GM21447 (cell line): ENCODE results near the gene NBPF3.
"Not testable (repeated sequence)": the region's sequence is repeated elsewhere in the genome, so short reads cannot be mapped to it uniquely, and the experiment has no call there.

ENCODE experiments used
- ATAC-seq: cut with Tn5 transposase; IDR thresholded peaks from one replicate; pipeline ENCODE4 v1.9.1; 2021; ENCODE audit not compliant: unreplicated experiment

NBPF3 gene

GRCh38 chr1:21437341-21437640, 2.6 kb upstream of the NBPF3 start:
- ATAC-seq, result no peak

DNA sequence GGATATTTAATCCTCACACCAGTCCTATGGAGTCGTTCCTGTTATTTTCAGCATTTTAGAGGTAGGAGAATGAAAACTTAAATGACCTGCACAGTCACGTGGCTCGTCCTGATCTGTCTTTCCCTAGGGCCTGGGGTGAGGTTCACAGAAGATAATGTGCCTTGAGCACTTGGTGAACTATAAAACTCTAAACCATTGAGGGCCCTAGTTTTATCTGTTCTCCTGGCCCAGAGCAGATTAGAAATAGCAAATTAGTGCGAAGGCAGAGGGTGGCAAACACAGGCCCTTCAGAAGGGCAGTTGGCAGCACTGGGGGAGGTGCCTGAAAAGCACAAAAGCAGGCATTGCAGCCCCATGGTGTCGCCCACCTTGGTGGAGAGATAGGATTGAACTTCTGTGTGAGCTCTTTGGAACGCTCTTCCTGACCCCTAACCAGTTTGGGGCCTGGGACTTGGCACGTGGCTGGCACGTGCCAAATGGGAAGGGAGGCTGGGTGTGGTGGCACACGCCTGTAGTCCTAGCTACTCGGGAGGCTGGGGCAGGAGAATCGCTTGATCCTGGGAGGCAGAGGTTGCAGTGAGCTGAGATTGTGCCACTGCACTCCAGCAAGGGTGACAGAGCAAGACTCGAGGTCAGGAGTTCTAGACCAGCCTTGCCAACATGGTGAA, 1.2 kb upstream of the NBPF3 start:
- not testable (repeated sequence) for ATAC-seq

GRCh38 chr1:21439345-21439720, 604 bp upstream of the NBPF3 start:
- ATAC-seq, result no peak

- ATAC-seq, result not testable (repeated sequence)
Observed at GRCh38 chr1:21440630-21441125, 741 bp downstream of the NBPF3 start.

DNA sequence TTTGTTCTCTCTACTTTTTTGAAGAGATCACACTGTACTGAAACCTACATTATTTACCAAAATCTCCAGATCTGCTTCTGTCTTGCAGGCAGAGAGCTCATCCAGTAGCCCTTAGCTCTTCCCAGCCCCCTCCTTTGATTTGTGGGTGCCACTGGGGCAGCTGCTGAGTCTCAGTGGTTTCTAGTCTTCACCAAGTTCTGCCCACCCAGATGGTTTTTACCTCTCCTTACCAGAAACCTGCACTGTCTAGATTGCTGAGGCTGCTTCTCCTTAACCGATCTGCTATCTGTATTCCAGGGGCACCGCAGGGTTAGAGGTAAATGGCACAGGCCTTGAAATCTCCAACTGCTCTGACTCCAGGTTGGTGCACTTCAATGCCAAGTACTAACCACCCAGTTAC, 6.7 kb downstream of the NBPF3 start:
- ATAC-seq, result not testable (repeated sequence)

GRCh38 chr1:21447311-21447710, 7.4 kb downstream of the NBPF3 start:
- ATAC-seq, result no peak

- no peak for ATAC-seq
Observed at GRCh38 chr1:21449906-21450305, 10.0 kb downstream of the NBPF3 start.

GRCh38 chr1:21451212-21451611, 11.3 kb downstream of the NBPF3 start:
- ATAC-seq, result no peak

GRCh38 chr1:21451981-21452411, 12.1 kb downstream of the NBPF3 start:
- no peak for ATAC-seq

- not testable (repeated sequence) for ATAC-seq
Observed at GRCh38 chr1:21453964-21454614, 14.2 kb downstream of the NBPF3 start.

DNA sequence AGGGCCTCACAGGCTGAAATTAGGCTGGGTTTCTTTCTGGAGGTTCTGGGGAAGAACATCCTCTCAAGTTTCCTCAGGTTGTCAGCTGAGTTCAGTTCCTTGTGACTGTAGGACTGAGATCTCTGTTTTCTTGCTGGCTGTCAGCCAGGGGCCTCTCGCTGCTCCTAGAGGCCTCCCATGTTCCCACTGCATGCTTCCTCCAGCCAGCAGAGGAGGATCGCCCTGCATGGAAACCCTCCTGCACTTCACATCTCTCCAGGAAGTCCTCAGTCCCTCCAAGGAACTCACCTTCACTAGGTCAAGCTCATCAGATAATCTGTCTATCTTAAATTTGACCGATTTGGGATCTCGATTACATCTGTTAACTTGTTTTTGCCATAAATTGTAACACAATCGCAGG, 15.0 kb downstream of the NBPF3 start:
- ATAC-seq, result not testable (repeated sequence)

- ATAC-seq, result no peak
Observed at GRCh38 chr1:21457654-21458053, 17.7 kb downstream of the NBPF3 start.

DNA sequence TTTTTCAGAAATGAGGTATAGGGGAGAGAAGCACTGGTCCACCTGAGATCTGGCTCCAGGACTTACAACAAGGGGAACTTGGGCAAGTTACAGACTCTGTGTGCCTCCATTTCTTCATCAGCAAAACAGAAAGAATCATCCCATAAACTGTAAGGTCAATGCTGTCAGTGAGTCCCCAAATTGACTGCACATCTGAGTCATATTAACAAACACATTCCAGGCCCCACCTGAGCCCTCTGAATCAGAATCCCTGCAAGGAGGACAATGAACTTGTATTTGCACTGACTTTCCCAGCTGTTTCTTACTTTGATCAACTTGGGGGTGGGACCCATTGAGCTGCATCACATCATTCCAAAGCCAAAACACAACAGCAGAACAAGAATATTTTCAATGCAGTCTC, 25.2 kb downstream of the NBPF3 start:
- not testable (repeated sequence) for ATAC-seq

- ATAC-seq, result not testable (repeated sequence)
Observed at GRCh38 chr1:21467946-21468345, 28.0 kb downstream of the NBPF3 start.

DNA sequence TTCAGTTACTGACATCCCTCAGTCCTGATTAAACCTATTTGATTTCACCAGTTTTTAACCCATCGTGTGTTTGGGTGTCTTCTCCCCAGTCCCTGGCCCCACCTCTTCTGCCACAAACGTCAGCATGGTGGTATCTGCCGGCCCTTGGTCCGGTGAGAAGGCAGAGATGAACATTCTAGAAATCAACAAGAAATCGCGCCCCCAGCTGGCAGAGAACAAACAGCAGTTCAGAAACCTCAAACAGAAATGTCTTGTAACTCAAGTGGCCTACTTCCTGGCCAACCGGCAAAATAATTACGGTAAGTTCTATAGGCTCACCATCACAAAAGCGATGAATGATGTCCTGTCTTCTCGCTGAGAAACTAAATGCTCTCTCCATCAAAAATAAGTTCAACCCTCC, 28.7 kb downstream of the NBPF3 start:
- no peak for ATAC-seq

DNA sequence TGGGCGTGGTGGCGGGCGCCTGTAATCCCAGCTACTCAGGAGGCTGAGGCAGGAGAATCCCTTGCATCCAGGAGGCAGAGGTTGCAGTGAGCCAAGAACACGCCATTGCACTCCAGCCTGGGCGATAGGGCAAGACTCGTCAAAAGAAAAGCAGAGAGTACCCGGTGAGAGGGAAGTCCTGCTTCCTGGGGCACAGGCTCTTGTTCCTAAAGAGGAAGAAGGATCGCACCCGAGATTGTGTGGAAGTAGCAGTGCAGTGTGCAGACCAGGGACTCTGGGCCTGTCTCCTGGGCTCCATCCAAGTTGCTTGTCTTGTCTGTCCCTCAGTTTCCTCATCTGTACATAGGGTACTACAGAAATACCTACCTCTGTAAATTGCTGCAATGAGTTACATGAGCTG, 29.6 kb downstream of the NBPF3 start:
- ATAC-seq, result no peak

GRCh38 chr1:21472861-21473260, 32.9 kb downstream of the NBPF3 start:
- ATAC-seq, result no peak

DNA sequence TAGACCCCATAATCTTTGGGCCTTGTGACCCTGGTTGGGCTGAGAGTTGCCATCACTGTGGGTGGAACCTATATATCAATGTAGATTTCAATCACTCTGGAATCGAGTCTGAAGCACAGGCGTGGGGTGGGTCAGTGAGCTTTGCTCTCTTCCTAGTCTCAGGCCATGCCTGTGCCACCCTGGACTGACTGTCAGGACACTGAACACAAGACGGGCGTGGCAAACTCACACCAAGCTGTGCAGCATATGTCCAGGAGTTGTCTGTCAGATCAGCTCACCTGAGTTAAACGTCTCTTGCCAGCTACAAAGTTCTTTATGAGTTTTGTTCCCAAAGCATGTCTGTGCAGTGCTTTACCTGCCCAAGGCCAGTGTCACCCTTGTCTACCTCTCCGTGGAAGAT, 38.4 kb downstream of the NBPF3 start:
- no peak for ATAC-seq

GRCh38 chr1:21483881-21484280, 43.9 kb downstream of the NBPF3 start:
- ATAC-seq, result not testable (repeated sequence)

GRCh38 chr1:21489146-21489545, 49.2 kb downstream of the NBPF3 start:
- no peak for ATAC-seq

- no peak for ATAC-seq
Observed at GRCh38 chr1:21490774-21491487, 51.0 kb downstream of the NBPF3 start.
